Measurements from ENCODE around the gene WDR38.

GRCh38 chr9:124859803-124860581 lies 6.7 kb downstream of the WDR38 start:
- TF ChIP-seq POLR2A (IDR thresholded peaks at IDR 0.05): no peak
- TF ChIP-seq CTCF (IDR thresholded peaks at IDR 0.05): no peak
